NCI-H345 treated with DMSO at 0.1 percent for 48 hours (cell line): Measurements from ENCODE around the gene IGDCC3.

Experiments
- DNase-seq: peaks from one replicate; lab custom pipeline; 2025; ENCODE audit not compliant: unreplicated experiment; lab: John Stamatoyannopoulos, UW

The IGDCC3 gene

GRCh38 chr15:65300924-65301441, 76.8 kb downstream of the IGDCC3 start:
- DNase-seq: no peak

- DNase-seq: no peak
Observed at GRCh38 chr15:65298731-65299130, 79.1 kb downstream of the IGDCC3 start.

- DNase-seq: no peak
Observed at GRCh38 chr15:65292938-65293518, 84.8 kb downstream of the IGDCC3 start.

GRCh38 chr15:65290228-65290627, 87.6 kb downstream of the IGDCC3 start:
- DNase-seq: no peak

GRCh38 chr15:65289261-65289854, 88.4 kb downstream of the IGDCC3 start:
- DNase-seq: no peak

- DNase-seq: no peak
Observed at GRCh38 chr15:65287520-65287855, 90.3 kb downstream of the IGDCC3 start.

GRCh38 chr15:65286704-65287519, 90.9 kb downstream of the IGDCC3 start, which contains the start of gene PARP16:
PARP16 (minus strand) TSS chr15:65286883; CDS start chr15:65286426, 457 bp downstream.
- DNase-seq: peak; percentile 62

- DNase-seq: peak; percentile 4
Observed at GRCh38 chr15:65286069-65286703, 91.6 kb downstream of the IGDCC3 start.

GRCh38 chr15:65285291-65286068, 92.3 kb downstream of the IGDCC3 start:
- DNase-seq: no peak

GRCh38 chr15:65278480-65278879, 99.3 kb downstream of the IGDCC3 start:
- DNase-seq: no peak
